Gastrocnemius medialis (tissue), 4 donors: Measurements from ENCODE around the gene ATAD3C. TPM values are rescaled to one million over a fixed set of nuclear protein-coding genes. Genes with fewer than 3 reads are reported as not detected.
"Not testable (repeated sequence)": the region's sequence is repeated elsewhere in the genome, so short reads cannot be mapped to it uniquely, and the experiment has no call there.

Experiments
- ATAC-seq, 2 donors: fragments of 150-250 bp; one replicate each; pipeline ENCODE4 v1.9.1; 2016
- DNase-seq, 2 donors: peaks; one replicate each; pipeline ENCODE4 v3.0.0-alpha.2; 2019
- H3K27ac ChIP-seq, 4 donors: fragments of 200-600 bp; sonication (generic); 1 replicate in 1 of 4; 2 replicates in 3 of 4; pipeline ENCODE4 v1.5.1; 2016 to 2018; ENCODE audit warnings: mild to moderate bottlenecking in 2 of 4, moderate library complexity in 1 of 4
- H3K27me3 ChIP-seq, 3 donors: fragments of 200-600 bp; sonication (generic) in 2 of 3; 1 replicate in 1 of 3; 2 replicates in 2 of 3; pipeline versions ENCODE4 v1.5.1 to v1.6.0; 2016 to 2019; ENCODE audit warnings: mild to moderate bottlenecking in 1 of 3, moderate library complexity in 1 of 3
- H3K36me3 ChIP-seq, 2 donors: fragments of 200-600 bp; sonication (generic) in 1 of 2; one replicate each; pipeline ENCODE4 v1.5.1; 2017 to 2018
- H3K4me1 ChIP-seq, 2 donors: fragments of 200-600 bp; sonication (generic) in 1 of 2; one replicate each; pipeline ENCODE4 v1.5.1; 2016 to 2017; ENCODE audit warnings: mild to moderate bottlenecking in 2 of 2
- H3K4me3 ChIP-seq, 4 donors: fragments of 200-600 bp; sonication (generic) in 3 of 4; 1 replicate in 1 of 4; 2 replicates in 3 of 4; pipeline ENCODE4 v1.5.1; 2016 to 2019; ENCODE audit warnings: mild to moderate bottlenecking in 2 of 4
- H3K9me3 ChIP-seq, 3 donors: fragments of 200-600 bp; sonication (generic) in 2 of 3; 1 replicate in 1 of 3; 2 replicates in 2 of 3; pipeline ENCODE4 v1.5.1; 2016 to 2019
- CTCF ChIP-seq, 5 experiments: fragments of 450-650 bp in 3 of 5; fragments of 200-600 bp in 2 of 5; sonication (generic) in 2 of 5; IDR thresholded peaks in 4 of 5; conservative IDR thresholded peaks in 1 of 5; 1 replicate in 4 of 5; 2 replicates in 1 of 5; pipeline ENCODE4 v1.5.1; 2016 to 2019; ENCODE audit warnings: antibody characterized with exemption in 5 of 5, mild to moderate bottlenecking in 3 of 5, moderate library complexity in 3 of 5
- POLR2A ChIP-seq, 2 donors: fragments of 450-650 bp; IDR thresholded peaks; one replicate each; pipeline ENCODE4 v1.6.1; 2017; ENCODE audit warnings: antibody characterized with exemption in 2 of 2, mild to moderate bottlenecking in 2 of 2, moderate library complexity in 2 of 2
- in situ Hi-C, 4 donors: fragments of 200-750 bp; cut with MboI; loops; one replicate each; pipeline versions ENCODE4 v1.15.0 to v1.8.0; 2017; ENCODE audit warnings: low sequenced_read_pairs in 4 of 4
- intact Hi-C: fragments of 100-400 bp; cut with DNase I; formaldehyde crosslinking; loops from one replicate; pipeline ENCODE4 v1.15.1; 2023; ENCODE audit warnings: low total_unique reads
- total RNA-seq, 4 donors: library from RNA; depleted of rRNA; stranded (reverse); fragments of >200 nt; gene quantifications; one replicate each; pipeline versions ENCODE4 v1.1.0 to v1.2.3, GENCODE V29; 2016

Gene ATAD3C
- total RNA-seq, 4 donors from 2014 or later, result 0.07 TPM; not detected in 3

GRCh38 chr1:1517973-1518620 lies 68.6 kb downstream of the ATAD3C start:
- TF ChIP-seq CTCF (IDR thresholded peaks at IDR 0.05 in 4 of 5, conservative IDR thresholded peaks at IDR 0.05 in 1 of 5), result no peak
- TF ChIP-seq POLR2A (IDR thresholded peaks at IDR 0.05), result no peak
- intact Hi-C loops, result no loop called here

GRCh38 chr1:1518621-1519007 lies 69.1 kb downstream of the ATAD3C start:
- H3K27me3 ChIP-seq, in situ Hi-C loops, intact Hi-C loops, H3K27ac ChIP-seq, H3K4me1 ChIP-seq, ATAC-seq, H3K4me3 ChIP-seq, H3K9me3 ChIP-seq, DNase-seq: not testable (repeated sequence)
- H3K36me3 ChIP-seq, result peaks cover 0 to 23% of the 10 kb centered on the region in 2 donors

More at GRCh38 chr1:1517973-1518620, 68.6 kb downstream of the ATAD3C start:
- Histone ChIP-seq H3K4me1 (no peaks in the 10 kb centered on the region), H3K9me3 (no peaks in the 10 kb centered on the region), H3K27me3 (no peaks in the 10 kb centered on the region), H3K36me3 (peaks cover 0 to 23% of the 10 kb centered on the region in 2 donors), H3K4me3 (no peak overlapping the region), H3K27ac (no peak overlapping the region)
- no peak for DNase-seq
- in situ Hi-C loops, result no loop called here
- ATAC-seq, result no peak

Other genes with a start within 250 kb of the ATAD3C start
- gene TNFRSF18, start 243.1 kb upstream of the ATAD3C start, total RNA-seq, result not detected
- gene TNFRSF4, start 235.5 kb upstream of the ATAD3C start, total RNA-seq, result 1 to 10 TPM in 1 of 4 donors, under 1 TPM in 2, not detected in 1; 0.42 to 2.1 (median 0.46) TPM
- gene SDF4, start 217.7 kb upstream of the ATAD3C start, total RNA-seq, result 10 to 100 TPM; 51.0 to 94.2 (median 79.4) TPM
- 10 to 100 TPM in 3 of 4 donors, 1 to 10 TPM in 1; 8.5 to 32.8 (median 20.6) TPM for gene B3GALT6, start 217.5 kb upstream of the ATAD3C start, total RNA-seq
- gene C1QTNF12, start 203.0 kb upstream of the ATAD3C start, total RNA-seq, result 1 to 10 TPM in 1 of 4 donors, not detected in 3; 2.7 TPM
- 10 to 100 TPM; 31.3 to 42.3 (median 38.3) TPM for gene UBE2J2, start 175.8 kb upstream of the ATAD3C start, total RNA-seq
- under 1 TPM in 3 of 4 donors, not detected in 1; 0.19 to 0.91 (median 0.66) TPM for gene SCNN1D, start 169.3 kb upstream of the ATAD3C start, total RNA-seq
- gene ACAP3, start 141.8 kb upstream of the ATAD3C start, total RNA-seq, result 10 to 100 TPM; 18.4 to 31.9 (median 25.8) TPM
- 10 to 100 TPM in 2 of 4 donors, 1 to 10 TPM in 2; 6.2 to 13.1 (median 9.5) TPM for gene PUSL1, start 141.1 kb upstream of the ATAD3C start, total RNA-seq
- gene INTS11, start 125.0 kb upstream of the ATAD3C start, total RNA-seq, result 10 to 100 TPM; 74.0 to 94.4 (median 84.7) TPM
- 10 to 100 TPM; 22.7 to 64.9 (median 34.0) TPM for gene CPTP, start 124.9 kb upstream of the ATAD3C start, total RNA-seq
- under 1 TPM in 2 of 4 donors, not detected in 2; 0.20 to 0.44 TPM for gene TAS1R3, start 118.4 kb upstream of the ATAD3C start, total RNA-seq
- 100 to 1,000 TPM; 196 to 311 (median 258) TPM for gene DVL1, start 100.3 kb upstream of the ATAD3C start, total RNA-seq
- gene MXRA8, start 91.1 kb upstream of the ATAD3C start, total RNA-seq, result 10 to 100 TPM; 13.9 to 41.9 (median 34.2) TPM
- 100 to 1,000 TPM; 165 to 450 (median 234) TPM for gene AURKAIP1, start 74.5 kb upstream of the ATAD3C start, total RNA-seq
- 10 to 100 TPM; 35.0 to 91.1 (median 43.7) TPM for gene CCNL2, start 50.4 kb upstream of the ATAD3C start, total RNA-seq
- 100 to 1,000 TPM; 167 to 260 (median 203) TPM for gene MRPL20, start 42.4 kb upstream of the ATAD3C start, total RNA-seq
- gene ANKRD65, start 28.4 kb upstream of the ATAD3C start, total RNA-seq, result 1 to 10 TPM in 3 of 4 donors, under 1 TPM in 1; 0.16 to 1.8 (median 1.3) TPM
- 1 to 10 TPM; 2.1 to 8.3 (median 6.0) TPM for gene VWA1, start 14.0 kb upstream of the ATAD3C start, total RNA-seq
- gene ATAD3B, start 22.1 kb downstream of the ATAD3C start, total RNA-seq, result 1 to 10 TPM; 3.5 to 7.1 (median 5.9) TPM
- gene ATAD3A, start 62.5 kb downstream of the ATAD3C start, total RNA-seq, result 10 to 100 TPM; 22.9 to 47.9 (median 35.6) TPM
- gene TMEM240, start 90.9 kb downstream of the ATAD3C start, total RNA-seq, result 1 to 10 TPM in 3 of 4 donors, not detected in 1; 1.1 to 2.0 (median 1.9) TPM
- gene SSU72, start 125.2 kb downstream of the ATAD3C start, total RNA-seq, result 100 to 1,000 TPM; 141 to 235 (median 208) TPM
- 1 to 10 TPM in 1 of 4 donors, under 1 TPM in 2, not detected in 1; 0.20 to 1.3 (median 0.94) TPM for gene FNDC10, start 150.4 kb downstream of the ATAD3C start, total RNA-seq
- gene MIB2, start 165.8 kb downstream of the ATAD3C start, total RNA-seq, result 100 to 1,000 TPM in 2 of 4 donors, 10 to 100 TPM in 2; 66.4 to 154 (median 117) TPM
- under 1 TPM in 1 of 4 donors, not detected in 3; 0.62 TPM for gene MMP23B, start 182.5 kb downstream of the ATAD3C start, total RNA-seq
- 10 to 100 TPM; 19.5 to 49.0 (median 42.2) TPM for gene CDK11B, start 209.3 kb downstream of the ATAD3C start, total RNA-seq
- 10 to 100 TPM; 13.5 to 21.8 (median 15.2) TPM for gene SLC35E2B, start 243.1 kb downstream of the ATAD3C start, total RNA-seq